Smooth muscle cell of the brain vasculature (primary cell): ENCODE measurements around the gene TNS1.

Experiments
- DNase-seq: peaks from one replicate; pipeline ENCODE4 v3.0.0-alpha.2; 2012; ENCODE audit warnings: low read depth, low spot score

The TNS1 gene

GRCh38 chr2:218015586-218016521 lies 13.1 kb upstream of the TNS1 start:
- no peak for DNase-seq

DNA sequence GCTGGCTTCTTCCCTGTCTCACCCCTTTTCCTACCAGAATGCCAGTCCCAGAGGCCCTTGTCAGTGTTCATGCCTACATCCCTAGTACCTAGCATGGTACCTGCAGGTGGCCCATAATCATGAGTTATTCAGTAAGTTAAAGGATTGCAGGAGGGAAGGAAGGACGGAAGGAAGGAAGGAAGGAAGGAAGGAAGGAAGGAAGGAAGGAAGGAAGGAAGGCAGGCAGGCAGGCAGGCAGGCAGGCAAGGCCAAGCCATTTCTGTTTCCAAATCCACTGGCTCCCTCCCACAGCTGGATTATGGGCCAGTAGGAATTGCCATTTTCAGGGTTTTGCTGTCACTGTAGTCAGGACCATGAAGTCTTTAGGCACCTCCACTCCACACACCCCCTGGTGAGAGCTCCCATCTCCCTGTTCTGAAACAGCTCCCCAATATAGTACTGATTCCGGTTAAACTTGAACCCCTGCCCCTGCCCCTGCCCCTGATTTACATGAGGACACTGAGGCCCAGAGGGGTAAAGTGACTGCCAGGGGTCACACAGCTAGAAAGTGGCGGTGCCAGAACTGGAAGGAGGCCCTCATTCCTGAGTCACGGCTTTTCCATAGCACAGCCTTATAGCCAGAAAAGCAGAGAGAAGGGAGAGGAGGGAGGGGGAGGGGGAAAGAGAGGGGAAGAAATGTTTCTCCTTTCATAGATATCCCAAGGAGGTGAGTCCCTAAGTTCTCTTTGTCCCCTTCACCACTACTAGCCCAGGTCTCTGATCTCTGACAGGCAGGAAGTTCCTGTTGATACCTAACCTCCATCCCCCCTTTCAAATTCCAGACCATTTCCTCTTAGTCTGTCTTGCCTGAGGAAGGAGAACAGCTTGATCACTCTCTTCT lies 12.2 kb upstream of the TNS1 start:
- no peak for DNase-seq

GRCh38 chr2:218013289-218013688 lies 10.5 kb upstream of the TNS1 start:
- no peak for DNase-seq

GRCh38 chr2:218012284-218012683 lies 9.5 kb upstream of the TNS1 start:
- no peak for DNase-seq

DNA sequence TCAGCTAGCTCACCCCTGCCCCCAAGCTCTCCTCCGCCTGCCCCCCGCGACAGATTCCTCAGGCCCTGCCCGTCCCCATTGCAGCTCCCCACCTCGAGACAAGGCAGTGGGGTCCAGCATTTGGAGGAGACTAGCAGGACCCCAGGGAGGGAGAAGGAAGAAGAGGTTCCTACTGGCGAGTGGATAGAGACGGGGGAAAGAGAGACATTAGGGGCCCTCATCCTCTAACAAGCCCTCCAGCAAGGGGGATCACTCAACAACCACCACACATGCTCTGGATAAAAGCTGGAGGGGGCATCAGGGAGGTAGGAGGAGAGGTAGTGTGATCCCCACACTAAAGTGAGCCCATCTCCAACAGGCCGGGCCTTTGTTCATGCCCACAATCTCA lies 8.9 kb upstream of the TNS1 start:
- no peak for DNase-seq

DNA sequence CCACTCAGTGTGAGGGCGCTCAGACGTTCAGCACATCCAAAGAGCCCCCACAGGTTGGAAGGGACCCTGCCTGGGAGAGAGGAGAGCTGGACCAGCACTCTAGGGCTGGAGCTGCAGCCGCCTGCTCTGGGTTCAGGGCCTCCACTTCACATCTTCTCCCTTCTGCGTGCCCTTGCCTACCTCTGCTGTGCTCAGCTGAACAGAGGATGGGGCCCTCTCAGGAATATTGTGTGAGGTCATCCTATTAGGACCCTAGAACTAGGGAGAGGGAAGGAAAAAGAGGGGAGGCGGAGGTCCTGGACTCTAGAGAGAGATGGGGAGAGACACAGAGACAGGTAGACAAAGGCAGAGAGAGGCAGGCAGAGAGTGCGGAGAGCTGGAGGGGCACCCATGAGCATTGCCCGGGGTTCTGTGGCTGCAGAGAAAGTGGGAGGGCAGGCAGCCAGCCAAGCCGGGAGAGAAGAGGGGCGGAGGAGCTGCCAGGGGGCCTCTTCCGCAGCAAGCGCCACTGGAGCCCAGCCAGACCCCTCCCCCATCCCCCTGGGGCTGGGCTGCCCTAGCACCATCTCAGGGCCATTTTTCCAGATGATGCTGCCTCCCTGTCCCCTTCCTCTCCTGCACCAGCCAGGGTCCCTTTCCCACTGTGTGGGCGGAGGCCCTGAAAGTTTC lies 8.3 kb upstream of the TNS1 start:
- no peak for DNase-seq

- no peak for DNase-seq
Measured at GRCh38 chr2:218010140-218010983, 7.6 kb upstream of the TNS1 start.

GRCh38 chr2:218009765-218010139 lies 7.0 kb upstream of the TNS1 start:
- no peak for DNase-seq

GRCh38 chr2:218009231-218009630 lies 6.4 kb upstream of the TNS1 start:
- no peak for DNase-seq

- no peak for DNase-seq
Measured at GRCh38 chr2:218008060-218009040, 5.6 kb upstream of the TNS1 start.

DNA sequence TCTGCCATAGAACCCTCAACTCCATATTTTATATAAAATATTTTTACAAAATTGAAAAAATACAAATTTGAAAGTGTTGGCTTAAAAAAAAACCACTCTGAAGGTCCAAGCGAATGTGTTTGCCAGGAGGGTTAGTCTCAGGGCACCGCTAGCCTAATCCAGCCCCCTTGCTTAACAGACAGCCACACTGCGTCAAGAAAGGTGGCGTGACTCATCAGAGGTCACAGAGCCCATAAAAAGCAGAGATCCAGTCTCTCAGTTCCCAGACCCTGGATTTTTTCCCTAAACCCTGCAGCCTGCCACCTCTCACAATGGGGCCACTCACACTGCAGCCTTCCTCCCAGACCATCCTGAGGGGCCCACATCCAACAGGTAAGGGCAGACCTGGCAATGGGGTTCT lies 3.9 kb upstream of the TNS1 start:
- no peak for DNase-seq

GRCh38 chr2:218005486-218005885 lies 2.7 kb upstream of the TNS1 start:
- DNase-seq: no peak

- no peak for DNase-seq
Measured at GRCh38 chr2:218005028-218005427, 2.2 kb upstream of the TNS1 start.

- no peak for DNase-seq
Measured at GRCh38 chr2:218003981-218004419, 1.2 kb upstream of the TNS1 start.

DNA sequence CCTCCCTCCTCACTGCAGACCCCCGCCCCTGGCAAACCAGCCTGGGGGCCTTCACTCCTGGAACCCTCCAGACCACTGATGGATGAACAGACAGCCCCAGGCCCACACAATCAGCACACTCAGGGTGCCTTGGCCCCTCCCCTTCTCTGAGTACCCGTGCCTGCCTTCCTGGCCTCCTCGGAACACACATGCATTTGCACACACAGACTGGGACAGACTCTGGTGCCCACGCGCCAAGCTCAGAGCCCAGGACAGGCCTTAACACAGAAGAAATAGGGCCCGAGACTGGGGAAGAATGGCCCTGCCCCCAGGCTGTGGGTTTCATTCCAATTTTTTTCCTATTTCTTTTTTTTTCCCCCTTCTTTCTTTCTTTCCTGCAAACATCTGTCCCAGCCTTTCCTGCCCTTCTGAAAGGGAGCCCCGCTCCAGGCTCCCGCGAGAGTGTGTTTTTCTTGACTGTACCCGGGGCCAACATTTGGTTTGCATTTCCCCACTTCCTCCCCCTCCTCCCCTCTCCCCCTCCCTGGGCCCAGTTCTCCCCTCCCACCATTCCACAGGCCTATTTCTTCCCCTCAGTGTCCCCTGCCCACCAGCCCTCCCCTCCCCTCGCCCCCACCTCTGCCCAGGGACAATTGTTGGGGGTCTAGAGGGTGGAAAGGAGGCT lies 618 bp upstream of the TNS1 start:
- DNase-seq: no peak

- no peak for DNase-seq
Measured at GRCh38 chr2:218002143-218002844, 501 bp downstream of the TNS1 start.

- no peak for DNase-seq
Measured at GRCh38 chr2:218001629-218002028, 1.2 kb downstream of the TNS1 start.

- DNase-seq: no peak
Measured at GRCh38 chr2:218000136-218000535, 2.7 kb downstream of the TNS1 start.

DNA sequence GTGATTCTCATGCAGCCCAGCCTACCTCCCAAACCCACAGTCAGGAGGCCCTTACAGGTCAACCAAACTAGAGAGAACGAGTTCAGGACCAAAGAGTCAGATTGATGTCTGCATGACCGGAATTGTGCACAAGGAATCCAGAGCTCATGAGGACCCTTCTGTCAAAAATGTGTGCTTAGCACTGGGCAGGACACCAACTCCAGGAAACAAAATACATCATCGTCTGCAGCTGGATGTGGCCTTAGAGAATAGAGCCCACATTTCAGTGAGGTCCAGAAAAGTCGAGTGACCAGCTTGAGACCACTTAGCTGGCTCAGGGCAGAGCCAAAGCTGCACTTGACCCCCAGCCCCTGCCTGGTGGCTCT lies 3.2 kb downstream of the TNS1 start:
- DNase-seq: no peak
